Panc1 (cell line): ENCODE measurements around the gene LIMK2. TPM values are rescaled to one million over a fixed set of nuclear protein-coding genes. Genes with fewer than 3 reads are reported as not detected.
"Not testable (repeated sequence)": the region's sequence is repeated elsewhere in the genome, so short reads cannot be mapped to it uniquely, and the experiment has no call there.

Experiments used
- ATAC-seq: fragments of 200-7000 bp; cut with Tn5 transposase; 2 replicates; pipeline ENCODE4 v1.9.1; 2020; ENCODE audit warnings: mild to moderate bottlenecking, moderate library complexity
- BruUV-seq: library from RNA; stranded (reverse); fragments of 400-500 nt; replicated peaks from 2 replicates; lab custom pipeline; 2021; lab: Mats Ljungman, UMichigan
- CTCF ChIA-PET: fragments of 300-600 bp; sonication (Branson Sonifier 250); formaldehyde crosslinking; loops from one replicate; lab custom pipeline; 2022; ENCODE audit warnings: antibody characterized with exemption; lab: Charles Lee
- POLR2A ChIA-PET: fragments of 300-600 bp; sonication (Branson Sonifier 250); formaldehyde crosslinking; loops from one replicate; lab custom pipeline; 2022; ENCODE audit warnings: antibody characterized with exemption; lab: Charles Lee
- DNase-seq: peaks from one replicate; pipeline ENCODE4 v3.0.0-alpha.2; 2010; ENCODE audit warnings: low read depth, low spot score
- H3K27ac ChIP-seq: 2 replicates; pipeline ENCODE4 v1.5.1; 2011; ENCODE audit warnings: mild to moderate bottlenecking, low read length, inconsistent platforms
- H3K27me3 ChIP-seq: fragments of 200-500 bp; sonication (Bioruptor generic); 2 replicates; pipeline ENCODE4 v1.6.0; 2014; ENCODE audit warnings: low read length, inconsistent platforms; ENCODE audit not compliant: control insufficient read depth, insufficient read depth
- H3K36me3 ChIP-seq: fragments of 200-500 bp; sonication (Bioruptor generic); 2 replicates; pipeline ENCODE4 v1.5.1; 2014; ENCODE audit warnings: inconsistent platforms, mild to moderate bottlenecking, low read length, moderate library complexity; ENCODE audit not compliant: control insufficient read depth, insufficient read depth
- H3K4me1 ChIP-seq: 2 replicates; pipeline ENCODE4 v1.5.1; 2011; ENCODE audit warnings: inconsistent platforms, mild to moderate bottlenecking, low read length, moderate library complexity; ENCODE audit not compliant: control insufficient read depth, insufficient read depth
- H3K4me3 ChIP-seq, 2 experiments: 2 replicates each; pipeline ENCODE4 v1.5.1; 2011 to 2012; ENCODE audit warnings: low read depth in 2 of 2, low read length in 2 of 2, mild to moderate bottlenecking in 2 of 2, inconsistent platforms in 1 of 2, moderate library complexity in 1 of 2
- H3K9me3 ChIP-seq: fragments of 200-500 bp; sonication (Bioruptor generic); 2 replicates; pipeline ENCODE4 v1.5.1; 2014; ENCODE audit warnings: low read depth, mild to moderate bottlenecking, inconsistent platforms, low read length, moderate library complexity; ENCODE audit not compliant: control insufficient read depth, insufficient read depth
- POLR2AphosphoS5 ChIP-seq: IDR thresholded peaks from 2 replicates; pipeline ENCODE4 v1.6.1; 2012; ENCODE audit warnings: mild to moderate bottlenecking, low read depth, low read length, moderate library complexity
- REST ChIP-seq, 2 experiments: IDR thresholded peaks; 2 replicates each; pipeline ENCODE4 v1.6.1; 2011 to 2012; ENCODE audit warnings: low read depth in 2 of 2, control low read depth in 1 of 2, low read length in 1 of 2, mild to moderate bottlenecking in 1 of 2, moderate library complexity in 1 of 2; ENCODE audit not compliant: insufficient read depth in 1 of 2
- SIN3A ChIP-seq: IDR thresholded peaks from 2 replicates; pipeline ENCODE4 v1.6.1; 2012; ENCODE audit warnings: low read depth, mild to moderate bottlenecking, low read length, moderate library complexity, borderline replicate concordance; ENCODE audit not compliant: insufficient read depth
- TCF7L2 ChIP-seq: IDR thresholded peaks from 2 replicates; pipeline ENCODE4 v1.6.1; 2011; ENCODE audit warnings: mild to moderate bottlenecking, low read depth, low read length, inconsistent platforms
- in situ Hi-C: cut with HindIII; loops from 2 replicates; pipeline ENCODE4 v1.10.0; 2016; ENCODE audit warnings: low sequenced_read_pairs, low pct_unique_long_range_greater_than_20kb
- intact Hi-C: fragments of 100-400 bp; cut with micrococcal nuclease; formaldehyde crosslinking; loops from one replicate; pipeline ENCODE4 v1.10.0; 2022; ENCODE audit not compliant: unreplicated experiment
- total RNA-seq: library from RNA; stranded (reverse); gene quantifications from one replicate; pipeline ENCODE4 v1.2.1, GENCODE V29; 2021; ENCODE audit not compliant: unreplicated experiment
- TF ChIP-seq, protein P1 (sequence below): fragments of 450-650 bp; IDR thresholded peaks from 2 replicates; pipeline ENCODE4 v1.5.1; 2017; ENCODE audit warnings: mild to moderate bottlenecking

The LIMK2 gene
- total RNA-seq, 1 experiment from 2014 or later: 12.6 TPM

GRCh38 chr22:31206460-31206859 lies 5.6 kb upstream of the LIMK2 start:
- H3K27ac ChIP-seq, H3K4me1 ChIP-seq, ATAC-seq, H3K9me3 ChIP-seq, H3K36me3 ChIP-seq, CTCF ChIA-PET, DNase-seq, intact Hi-C loops, in situ Hi-C loops, H3K4me3 ChIP-seq, H3K27me3 ChIP-seq: not testable (repeated sequence)
- POLR2A ChIA-PET: interaction anchor here (0.6 kb wide), 2 partner anchors 14 to 15 kb away, joined by 3 to 4 read pairs; no protein-coding TSS in a partner anchor
- BruUV-seq: TSS peak; percentile 69

DNA sequence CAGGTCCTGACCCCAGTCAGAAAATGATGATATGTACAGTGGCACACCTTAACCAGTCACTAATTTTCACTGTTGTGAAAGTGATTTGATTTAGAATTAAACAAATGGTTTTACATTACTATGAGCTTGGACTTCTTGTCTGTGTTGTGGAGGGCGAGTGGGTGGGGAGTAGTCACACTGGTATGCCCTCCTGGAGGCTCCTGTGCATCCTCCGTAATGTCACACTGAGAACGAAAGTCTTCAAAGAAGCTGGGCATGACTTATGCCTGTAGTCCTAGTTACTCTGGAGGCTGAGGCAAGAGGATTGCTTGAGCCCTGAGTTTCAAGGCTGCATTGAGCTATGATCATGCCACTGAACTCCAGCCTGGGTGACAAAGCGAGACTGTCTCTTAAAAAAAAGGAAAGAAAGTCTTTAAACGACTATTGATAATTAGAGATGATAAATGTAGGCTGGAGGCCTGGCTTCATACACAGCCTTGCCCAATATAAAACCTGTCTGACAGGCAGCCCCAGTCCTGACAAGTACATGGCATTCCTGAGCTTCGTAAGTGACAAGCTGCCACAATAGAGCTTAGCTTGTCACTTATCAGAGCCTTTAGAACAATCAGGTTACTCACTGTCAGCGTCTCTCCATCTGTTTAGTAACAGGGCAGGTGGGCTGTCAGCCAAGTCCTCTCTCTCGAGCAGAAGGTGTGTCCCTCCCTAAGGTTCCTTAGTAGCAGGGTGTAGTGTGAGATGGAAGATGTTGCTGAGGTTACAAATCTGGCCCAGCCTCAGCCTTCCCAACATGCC lies 5.0 kb upstream of the LIMK2 start:
- ChIA-PET CTCF (no interaction called here), POLR2A (interaction anchor here (0.6 kb wide), 1 partner anchor 15 kb away, joined by 4 read pairs; no protein-coding TSS in a partner anchor)
- Histone ChIP-seq H3K4me1 (peaks cover 4% of the 10 kb centered on the region; the same call in 1 of the 2 replicates), H3K4me3 (no peak overlapping the region), H3K36me3 (no peaks in the 10 kb centered on the region), H3K27me3 (no peaks in the 10 kb centered on the region), H3K27ac (no peak overlapping the region), H3K9me3 (no peaks in the 10 kb centered on the region)
- in situ Hi-C loops (no loop called here), intact Hi-C loops (no loop called here)
- TF ChIP-seq REST (IDR thresholded peaks at IDR 0.05; ENCODE audit: insufficient read depth in 1 of 2, low read depth in 2 of 2, low read length in 1 of 2) (no peak), TCF7L2 (no peak), SIN3A (no peak), POLR2AphosphoS5 (no peak)
- TF ChIP-seq, protein P1, sequence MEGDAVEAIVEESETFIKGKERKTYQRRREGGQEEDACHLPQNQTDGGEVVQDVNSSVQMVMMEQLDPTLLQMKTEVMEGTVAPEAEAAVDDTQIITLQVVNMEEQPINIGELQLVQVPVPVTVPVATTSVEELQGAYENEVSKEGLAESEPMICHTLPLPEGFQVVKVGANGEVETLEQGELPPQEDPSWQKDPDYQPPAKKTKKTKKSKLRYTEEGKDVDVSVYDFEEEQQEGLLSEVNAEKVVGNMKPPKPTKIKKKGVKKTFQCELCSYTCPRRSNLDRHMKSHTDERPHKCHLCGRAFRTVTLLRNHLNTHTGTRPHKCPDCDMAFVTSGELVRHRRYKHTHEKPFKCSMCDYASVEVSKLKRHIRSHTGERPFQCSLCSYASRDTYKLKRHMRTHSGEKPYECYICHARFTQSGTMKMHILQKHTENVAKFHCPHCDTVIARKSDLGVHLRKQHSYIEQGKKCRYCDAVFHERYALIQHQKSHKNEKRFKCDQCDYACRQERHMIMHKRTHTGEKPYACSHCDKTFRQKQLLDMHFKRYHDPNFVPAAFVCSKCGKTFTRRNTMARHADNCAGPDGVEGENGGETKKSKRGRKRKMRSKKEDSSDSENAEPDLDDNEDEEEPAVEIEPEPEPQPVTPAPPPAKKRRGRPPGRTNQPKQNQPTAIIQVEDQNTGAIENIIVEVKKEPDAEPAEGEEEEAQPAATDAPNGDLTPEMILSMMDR: no peak
- DNase-seq: no peak
- ATAC-seq: no peak
- BruUV-seq: no TSS peak
